Measurements from ENCODE around the gene NANOS2. TPM values are rescaled to one million over a fixed set of nuclear protein-coding genes. Genes with fewer than 3 reads are reported as not detected.

NANOS2 gene
- total and polyA plus RNA-seq, 2 of the 4 experiments (the other 2 are of a cell fraction): not detected

DNA sequence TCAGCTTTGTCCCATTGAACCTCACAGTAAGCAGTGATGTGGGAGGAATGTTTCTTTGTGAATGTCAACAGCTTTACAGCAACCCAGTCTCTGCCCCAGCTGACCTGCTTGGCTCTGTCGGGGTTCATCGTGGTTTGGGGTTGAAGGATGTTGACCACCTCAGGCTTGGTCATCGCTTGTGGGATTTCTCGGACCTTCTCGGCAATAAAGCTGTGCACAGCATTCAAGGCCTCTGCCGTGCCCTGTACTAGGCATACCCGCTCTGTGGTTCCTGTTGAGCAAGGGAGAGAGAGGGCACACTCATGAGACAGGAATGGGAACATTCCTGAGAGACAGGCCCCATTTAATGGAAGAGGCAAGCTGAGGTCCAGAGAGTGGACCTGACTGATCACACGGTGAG, 39.1 kb upstream of the NANOS2 start:
- no peak overlapping the region for H3K14ac ChIP-seq (replicated peaks; ENCODE audit: low read depth, low read length)
- H3K27ac ChIP-seq (ENCODE audit: insufficient read depth, low read length): no peak overlapping the region
- H2AK5ac ChIP-seq (ENCODE audit: low read depth, low read length): no peak overlapping the region
- H2BK120ac ChIP-seq (ENCODE audit: low read depth, low read length): no peak overlapping the region
- H3K36me3 ChIP-seq (ENCODE audit: control insufficient read depth, insufficient read depth, low read length): no peaks in the 10 kb centered on the region
- dilution Hi-C loops (cut with HindIII; ENCODE audit: low sequenced_read_pairs, unreplicated experiment): no loop called here
- H3K4me1 ChIP-seq (ENCODE audit: control insufficient read depth, insufficient read depth, low read length): no peaks in the 10 kb centered on the region
- H3K56ac ChIP-seq (ENCODE audit: extremely low read depth, insufficient read depth, low read length): no peak overlapping the region
- CTCF ChIA-PET: no interaction called here
- no peak overlapping the region for H2AFZ ChIP-seq (replicated peaks; ENCODE audit: low read length, poor library complexity)
- intact Hi-C loops (cut with micrococcal nuclease): no loop called here
- no peak overlapping the region for H3K9ac ChIP-seq (ENCODE audit: low read depth, low read length)
- no peaks in the 10 kb centered on the region for H3K9me3 ChIP-seq (ENCODE audit: control insufficient read depth, insufficient read depth, low read length)
- H3K79me1 ChIP-seq (ENCODE audit: low read depth in 1 of 2, low read length in 2 of 2): no peaks in the 10 kb centered on the region
- no peak overlapping the region for H4K91ac ChIP-seq (ENCODE audit: insufficient read depth, low read depth, low read length)
- in situ Hi-C loops (cut with MboI; ENCODE audit: low sequenced_read_pairs): no loop called here
- POLR2A ChIA-PET (ENCODE audit: unreplicated experiment): no interaction called here
- no peak overlapping the region for H4K5ac ChIP-seq (ENCODE audit: low read depth, low read length)
- ATAC-seq (ENCODE audit: low read depth): no peak
- no TSS peak for BruUV-seq (replicated peaks)
- H2AK9ac ChIP-seq (replicated peaks; ENCODE audit: low read depth, low read length, poor library complexity): no peak overlapping the region
- peaks cover 4% of the 10 kb centered on the region; the same call in 1 of the 2 replicates for H3K9me1 ChIP-seq (ENCODE audit: insufficient read depth, low read length)
- H2BK15ac ChIP-seq (ENCODE audit: low read depth, low read length): no peak overlapping the region
- H3K27me3 ChIP-seq (ENCODE audit: control insufficient read depth, insufficient read depth, low read length): peaks cover 1% of the 10 kb centered on the region; the same call in 1 of the 2 replicates
- DNase-seq: no peak
- no peak overlapping the region for H3K4me3 ChIP-seq (ENCODE audit: insufficient read depth, low read depth, low read length)
- 91% methylated on average over 5 of the region's 8 CpGs; no CpG with 5 or more reads in 1 of the 2 experiments for WGBS, 2 experiments (ENCODE audit: extremely low coverage in 2 of 2, insufficient read length in 1 of 2)
- no peak overlapping the region for H3K18ac ChIP-seq (ENCODE audit: low read depth, low read length)
- no peak overlapping the region for H4K8ac ChIP-seq (ENCODE audit: low read depth in 2 of 2, low read length in 2 of 2)
- no peaks in the 10 kb centered on the region; the same call in 1 of the 2 replicates for H4K20me1 ChIP-seq (ENCODE audit: insufficient read depth, low read length)
- H2BK5ac ChIP-seq (ENCODE audit: low read depth, low read length, poor library complexity, severe bottlenecking): no peak overlapping the region
- no peak for TF ChIP-seq BHLHE40 (IDR thresholded peaks at IDR 0.05; ENCODE audit: low read depth, low read length)
- no peak for TF ChIP-seq MAZ (IDR thresholded peaks at IDR 0.05; ENCODE audit: borderline replicate concordance, low read depth, low read length)
- no peak for TF ChIP-seq FOS (IDR thresholded peaks at IDR 0.05; ENCODE audit: low read depth, low read length)
- TF ChIP-seq USF2 (IDR thresholded peaks at IDR 0.05; ENCODE audit: low read depth, low read length): no peak
- H2BK20ac ChIP-seq (ENCODE audit: low read depth, low read length): no peak overlapping the region
- no peak overlapping the region for H3K4ac ChIP-seq (ENCODE audit: low read depth, low read length)
- no peak overlapping the region for H3K4me2 ChIP-seq (ENCODE audit: low read depth, low read length)
- no peak overlapping the region for H3K23ac ChIP-seq (ENCODE audit: low read depth, low read length)
